ENCODE results near the gene CEACAM18. TPM values are rescaled to one million over a fixed set of nuclear protein-coding genes. Genes with fewer than 3 reads are reported as not detected.

The CEACAM18 gene
- total and polyA plus RNA-seq, 2 of the 8 experiments (the other 6 are each of a cell fraction or from before 2014, with no cell fraction given) = not detected

- Histone ChIP-seq H3K23ac (ENCODE audit: insufficient read length) (no peak overlapping the region), H3K4me3 (ENCODE audit: extremely low read depth in 1 of 4, insufficient read depth in 2 of 4, low read depth in 3 of 4, low read length in 4 of 4) (no peak overlapping the region), H2BK15ac (ENCODE audit: low read length) (no peak overlapping the region), H3K27me3 (replicated peaks in 1 of 4; ENCODE audit: control insufficient read depth in 3 of 4, extremely low read depth in 1 of 4, insufficient read depth in 3 of 4, low read length in 3 of 4) (no peaks in the 10 kb centered on the region; a peak in 1 of 7 replicates), H3K4me2 (ENCODE audit: insufficient read depth in 1 of 2, low read depth in 2 of 2, low read length in 2 of 2) (no peak overlapping the region), H3K23me2 (ENCODE audit: low read depth, low read length) (no peaks in the 10 kb centered on the region), H3K14ac (ENCODE audit: insufficient read length) (no peak overlapping the region), H2BK5ac (ENCODE audit: low read depth, low read length) (no peak overlapping the region), H2BK120ac (replicated peaks; ENCODE audit: low read depth, low read length) (no peak overlapping the region), H2AFZ (ENCODE audit: low read length) (no peak overlapping the region), H2AK5ac (ENCODE audit: low read depth, low read length) (no peak overlapping the region), H3K4me1 (replicated peaks in 1 of 4; ENCODE audit: control insufficient read depth in 3 of 4, insufficient read depth in 4 of 4, low read length in 3 of 4) (no peaks in the 10 kb centered on the region), H3K18ac (ENCODE audit: extremely low read depth, low read length) (no peak overlapping the region), H3K56ac (replicated peaks; ENCODE audit: insufficient read length, low read depth, low read length) (no peak overlapping the region), H2BK12ac (ENCODE audit: low read depth, low read length) (no peak overlapping the region), H3K36me3 (ENCODE audit: control insufficient read depth in 2 of 4, insufficient read depth in 4 of 4, low read length in 3 of 4) (no peaks in the 10 kb centered on the region), H3K27ac (ENCODE audit: low read depth, low read length) (no peak overlapping the region), H4K5ac (ENCODE audit: insufficient read length, low read depth, low read length) (no peak overlapping the region), H3K4ac (replicated peaks; ENCODE audit: insufficient read length, low read depth, low read length) (no peak overlapping the region), H4K8ac (ENCODE audit: extremely low read depth, insufficient read depth, low read length) (no peak overlapping the region), H4K91ac (replicated peaks; ENCODE audit: insufficient read length, low read length) (no peak overlapping the region), H4K20me1 (replicated peaks in 1 of 2; ENCODE audit: control insufficient read depth in 1 of 2, insufficient read depth in 2 of 2, low read length in 2 of 2) (no peaks in the 10 kb centered on the region), H3K79me1 (ENCODE audit: low read depth, low read length) (no peaks in the 10 kb centered on the region), H3K9me3 (ENCODE audit: insufficient read depth in 2 of 2, low read depth in 1 of 2, low read length in 1 of 2) (no peaks in the 10 kb centered on the region), H3K9ac (replicated peaks in 1 of 4; ENCODE audit: extremely low read depth in 1 of 4, low read depth in 3 of 4, low read length in 3 of 4) (no peak overlapping the region), H2BK20ac (ENCODE audit: low read length) (no peak overlapping the region), H3K79me2 (ENCODE audit: control insufficient read depth in 1 of 2, insufficient read depth in 2 of 2, low read length in 2 of 2) (no peaks in the 10 kb centered on the region)
- DNase-seq (ENCODE audit: low read depth in 1 of 2, low spot score in 2 of 2) (no peak), FAIRE-seq (no peak)
- ChIA-PET CTCF (ENCODE audit: partially characterized antibody) (interaction anchor here (0.7 to 1.2 kb wide), 2 partner anchors 8 to 151 kb away, joined by 3 read pairs; no protein-coding TSS in a partner anchor), POLR2A (ENCODE audit: partially characterized antibody) (no interaction called here)
- WGBS, 2 experiments (ENCODE audit: extremely low coverage in 1 of 2, insufficient coverage in 1 of 2, insufficient read length in 1 of 2, insufficient replicate concordance in 2 of 2, low coverage in 1 of 2, low lambda C conversion rate in 2 of 2, missing lambda C conversion rate in 1 of 2) = 89% methylated on average over 3 of the region's 3 CpGs; no CpG with 5 or more reads in 1 of the 2 experiments
- TF ChIP-seq CEBPB (IDR thresholded peaks at IDR 0.05; ENCODE audit: low read depth, low read length) (no peak), JUN (IDR thresholded peaks at IDR 0.05; ENCODE audit: low read depth, low read length) (no peak), ATF3 (IDR thresholded peaks at IDR 0.05; ENCODE audit: insufficient read depth, low read depth, low read length) (no peak), BCL11A (IDR thresholded peaks at IDR 0.05; ENCODE audit: low read depth in 2 of 2, low read length in 2 of 2) (no peak), CHD1 (IDR thresholded peaks at IDR 0.05; ENCODE audit: low read depth, low read length) (no peak), ATF2 (IDR thresholded peaks at IDR 0.05; ENCODE audit: low read length) (no peak), KDM1A (IDR thresholded peaks at IDR 0.05; ENCODE audit: borderline replicate concordance, low read length) (no peak), CBX8 (IDR thresholded peaks at IDR 0.05; ENCODE audit: borderline replicate concordance, low read depth, low read length) (no peak), RAD21 (IDR thresholded peaks at IDR 0.05 in 1 of 2, conservative IDR thresholded peaks at IDR 0.05 in 1 of 2; ENCODE audit: low read depth in 2 of 2, low read length in 2 of 2) (no peak), ASH2L (IDR thresholded peaks at IDR 0.05; ENCODE audit: low read length) (no peak), TAF7 (optimal IDR thresholded peaks at IDR 0.05; ENCODE audit: borderline replicate concordance, low read depth, low read length) (no peak), CTBP2 (IDR thresholded peaks at IDR 0.05; ENCODE audit: borderline replicate concordance, insufficient read depth, insufficient read length, low read length) (no peak)
These were observed 48.1 kb upstream of the CEACAM18 start for GRCh38 chr19:51430221-51430620.

Measured in H1 (cell line).